PC-3 (cell line): ENCODE measurements around the gene VSTM4.

Source experiments
- EZH2 ChIP-seq: fragments of 300-600 bp; sonication (generic); IDR thresholded peaks from one replicate; pipeline ENCODE4 v1.6.1; 2017; ENCODE audit warnings: antibody characterized with exemption, mild to moderate bottlenecking, low read length; ENCODE audit not compliant: unreplicated experiment
- EZH2phosphoT487 ChIP-seq: fragments of 300-600 bp; sonication (generic); IDR thresholded peaks from 2 replicates; pipeline ENCODE4 v1.6.1; 2018; ENCODE audit warnings: mild to moderate bottlenecking, antibody characterized with exemption, low read length, borderline replicate concordance

GRCh38 chr10:49106451-49106850 lies 8.9 kb downstream of the VSTM4 start:
- TF ChIP-seq EZH2, result no peak
- TF ChIP-seq EZH2phosphoT487, result no peak
